GM19043 (cell line): ENCODE data around the gene SPATA12.
A peak's percentile ranks its signal among the peaks of the same experiment; 100 is the strongest.

Source experiments
- ATAC-seq: cut with Tn5 transposase; IDR thresholded peaks from one replicate; pipeline ENCODE4 v1.9.1; 2021; ENCODE audit warnings: low read depth; ENCODE audit not compliant: unreplicated experiment

SPATA12 gene

DNA sequence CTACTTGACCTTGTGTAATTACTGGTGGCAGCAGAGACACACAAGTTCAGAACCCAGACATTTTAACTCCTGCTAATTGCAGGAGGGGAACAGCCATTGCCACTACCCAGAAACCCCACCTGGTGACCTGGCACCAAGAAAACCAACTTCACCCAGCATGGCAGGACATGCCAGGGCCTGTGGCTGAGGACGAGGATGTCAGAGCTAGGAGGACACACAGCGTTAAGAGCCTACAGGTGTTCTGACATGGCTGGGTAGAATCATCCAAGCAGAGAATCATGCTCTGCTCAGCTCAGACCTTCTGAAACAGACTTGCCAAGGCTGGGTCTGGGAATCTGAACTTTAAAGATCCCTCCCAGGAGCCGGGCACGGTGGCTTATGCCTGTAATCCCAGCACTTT is 11.7 kb upstream of the SPATA12 start:
- no peak for ATAC-seq

- ATAC-seq, result no peak
Observed at GRCh38 chr3:57052662-57053061, 7.8 kb upstream of the SPATA12 start.

GRCh38 chr3:57053122-57053521 is 7.3 kb upstream of the SPATA12 start:
- no peak for ATAC-seq

DNA sequence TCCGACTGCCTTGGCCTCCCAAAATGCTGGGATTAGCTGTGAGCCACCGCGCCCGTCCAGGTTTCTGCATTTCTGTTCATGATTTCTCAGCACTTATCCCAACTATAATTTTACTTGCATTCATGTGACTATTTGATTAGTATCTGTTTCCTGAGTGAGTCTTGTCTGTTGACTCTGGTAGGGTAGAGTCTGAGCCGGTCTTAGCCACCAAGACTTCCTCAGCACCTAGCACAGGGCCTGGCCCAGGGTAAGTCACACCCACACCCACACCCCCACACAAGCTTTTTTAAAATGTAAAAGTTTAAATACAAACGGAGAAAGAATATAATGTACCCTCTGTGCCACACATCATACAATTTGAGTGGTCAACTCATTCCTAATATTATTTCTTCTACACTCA is 3.1 kb upstream of the SPATA12 start:
- ATAC-seq, result no peak

DNA sequence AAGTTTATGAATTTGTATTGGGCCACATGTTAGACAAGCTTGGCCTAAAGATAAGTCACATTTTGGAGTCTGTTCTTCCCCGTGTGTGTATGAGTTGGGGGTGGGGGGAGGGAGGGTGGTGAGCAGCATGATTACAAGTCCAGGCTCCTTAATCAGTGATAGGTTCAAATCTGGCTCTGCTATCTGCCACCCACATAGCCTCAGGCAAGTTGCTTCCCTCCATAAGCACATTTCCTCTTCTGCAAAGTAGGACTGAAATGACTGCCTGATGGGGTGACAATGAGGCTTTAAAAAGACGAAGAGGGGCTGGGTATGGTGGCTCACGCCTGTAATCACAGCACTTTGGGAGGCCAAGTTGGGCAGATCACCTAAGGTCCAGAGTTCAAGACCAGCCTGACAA is 1.1 kb upstream of the SPATA12 start:
- no peak for ATAC-seq

GRCh38 chr3:57061556-57061955 is 1.1 kb downstream of the SPATA12 start:
- no peak for ATAC-seq

DNA sequence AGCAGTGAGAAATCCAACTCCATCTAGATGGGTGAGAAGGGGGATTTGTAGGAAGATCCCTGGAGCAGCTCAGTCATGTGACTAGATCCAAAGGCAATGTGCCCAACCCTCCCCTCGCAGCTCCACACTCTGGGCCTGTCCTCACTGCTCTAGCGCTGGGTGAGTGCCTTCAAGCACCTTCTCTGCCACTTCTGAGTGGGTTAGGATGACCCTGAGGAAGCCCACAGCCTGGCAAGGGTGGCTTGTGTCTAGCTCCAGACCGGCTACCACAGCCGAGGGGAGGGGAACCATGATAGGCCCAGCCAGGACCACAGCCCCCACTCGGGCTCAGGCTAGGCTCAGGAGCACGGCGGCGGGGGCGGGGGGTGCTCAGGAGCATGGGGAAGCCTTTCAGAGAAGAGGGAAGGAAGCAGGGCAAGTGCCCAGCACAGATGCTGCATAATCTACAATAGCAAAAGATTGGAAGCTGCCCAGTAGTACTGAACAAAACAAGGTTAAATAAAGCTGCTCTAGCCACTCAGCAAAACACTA is 1.7 kb downstream of the SPATA12 start:
- no peak for ATAC-seq

GRCh38 chr3:57063032-57063431 is 2.6 kb downstream of the SPATA12 start:
- ATAC-seq, result no peak

- no peak for ATAC-seq
Observed at GRCh38 chr3:57064001-57064400, 3.5 kb downstream of the SPATA12 start.

DNA sequence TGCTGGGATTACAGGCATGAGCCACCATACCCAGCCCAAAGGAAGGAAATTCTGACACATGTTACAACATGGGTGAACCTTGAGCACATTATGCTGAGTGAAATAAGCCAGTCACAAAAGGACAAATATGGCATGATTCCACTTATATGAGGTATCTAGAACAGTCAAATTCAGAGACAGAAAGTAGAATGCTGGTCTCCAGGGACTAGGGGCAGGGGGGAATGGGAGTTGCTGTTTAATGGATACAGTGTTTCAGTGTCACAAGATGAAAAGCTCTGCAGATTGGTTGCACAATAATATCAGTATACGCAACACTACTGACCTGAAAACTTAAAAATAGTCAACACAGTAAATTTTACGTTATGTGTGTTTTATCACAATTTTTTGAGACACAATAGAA is 4.1 kb downstream of the SPATA12 start:
- no peak for ATAC-seq

- no peak for ATAC-seq
Observed at GRCh38 chr3:57065588-57065987, 5.1 kb downstream of the SPATA12 start.

DNA sequence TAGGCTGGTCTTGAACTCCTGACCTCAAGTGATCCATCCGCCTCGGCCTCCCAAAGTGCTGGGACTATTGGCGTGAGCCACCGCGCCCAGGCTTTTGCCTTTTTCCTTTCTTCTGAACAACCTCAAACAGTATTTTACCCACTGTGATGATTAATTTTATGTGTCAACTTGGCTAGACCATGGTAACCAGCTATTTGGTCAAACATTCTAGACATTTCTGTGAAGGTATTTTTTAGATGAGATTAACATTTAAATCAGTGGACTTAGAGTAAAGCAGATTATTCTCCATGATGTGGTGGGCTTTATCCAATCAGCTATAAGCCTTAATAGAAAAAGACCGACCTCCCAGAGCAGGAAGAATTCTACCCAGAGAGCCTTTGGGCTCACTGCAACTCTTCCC is 6.0 kb downstream of the SPATA12 start:
- no peak for ATAC-seq

DNA sequence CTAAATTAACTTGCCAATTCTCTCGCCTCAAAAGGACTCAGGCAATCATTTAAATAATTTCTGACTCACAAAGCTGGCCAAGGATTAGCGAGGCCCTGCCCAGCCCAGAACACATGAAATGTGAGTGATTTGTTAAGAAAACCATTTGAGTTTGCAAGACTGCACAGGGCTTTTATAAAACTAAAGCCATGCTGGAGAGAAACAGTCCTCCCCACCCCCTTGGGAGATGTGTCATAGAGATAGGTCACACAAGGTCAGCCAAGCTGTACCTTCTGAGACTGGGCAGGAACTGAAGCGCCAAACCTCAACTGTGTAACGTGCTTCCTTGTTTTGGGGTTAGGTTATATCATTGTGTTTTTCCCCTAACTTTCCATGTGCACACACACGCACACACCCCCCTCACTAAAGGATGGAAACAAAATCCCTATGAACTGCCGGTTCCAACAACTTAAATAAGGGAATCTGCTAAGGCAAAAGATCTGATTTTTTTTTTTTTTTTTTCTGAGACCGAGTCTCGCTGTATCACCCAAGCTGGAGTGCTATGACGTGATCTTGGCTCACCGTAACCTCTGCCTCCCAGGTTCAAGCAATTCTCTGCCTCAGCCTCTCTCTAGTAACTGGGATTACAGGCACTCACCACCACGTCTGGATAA is 8.1 kb downstream of the SPATA12 start:
- peak; percentile 98 for ATAC-seq

- ATAC-seq, result no peak
Observed at GRCh38 chr3:57069503-57069902, 9.0 kb downstream of the SPATA12 start.

GRCh38 chr3:57073628-57074027 is 13.2 kb downstream of the SPATA12 start:
- no peak for ATAC-seq

DNA sequence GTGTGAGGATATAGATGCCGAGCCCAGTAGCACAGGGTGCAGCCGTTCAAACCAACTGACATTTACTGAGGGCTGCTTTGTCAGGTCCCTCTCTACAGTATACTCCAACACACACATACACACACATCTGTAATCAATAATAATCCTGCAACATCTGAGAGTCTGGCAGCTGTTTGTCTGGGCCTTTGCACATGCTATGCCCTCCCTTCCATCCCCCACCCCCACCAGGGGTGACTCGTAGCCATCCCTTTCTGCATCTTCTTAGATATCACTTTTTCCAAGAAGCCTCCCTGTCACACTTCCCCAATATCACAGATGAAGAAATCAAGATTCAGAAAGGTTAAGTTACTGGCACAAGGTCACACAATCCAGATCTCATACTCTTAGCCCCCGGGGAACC is 13.7 kb downstream of the SPATA12 start:
- no peak for ATAC-seq

DNA sequence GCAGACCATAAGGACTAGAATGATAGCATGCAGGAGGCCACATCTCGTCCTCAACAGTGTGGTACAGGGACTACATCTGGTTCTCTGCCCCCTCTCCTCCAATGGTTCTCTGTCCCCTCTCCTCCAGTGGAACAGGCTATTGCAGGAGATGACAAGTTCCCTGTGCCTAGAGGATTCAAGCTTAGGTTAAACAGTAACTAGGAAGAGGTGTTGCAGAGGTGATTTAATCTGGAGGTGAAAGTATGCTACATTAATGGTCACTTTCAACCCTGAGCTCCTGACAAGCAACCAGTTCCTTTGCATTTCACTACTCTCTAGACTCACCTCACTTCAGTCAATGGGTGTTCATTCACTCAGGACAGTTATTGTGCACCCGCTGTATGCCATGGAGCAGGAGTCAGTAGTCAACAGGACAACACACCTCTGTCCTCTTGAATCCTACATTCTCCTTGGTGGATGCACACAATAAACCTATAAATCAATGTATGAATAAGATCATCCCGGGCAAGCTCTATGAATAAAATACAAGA is 16.0 kb downstream of the SPATA12 start:
- ATAC-seq, result no peak

GRCh38 chr3:57077630-57078343 is 17.3 kb downstream of the SPATA12 start:
- no peak for ATAC-seq

DNA sequence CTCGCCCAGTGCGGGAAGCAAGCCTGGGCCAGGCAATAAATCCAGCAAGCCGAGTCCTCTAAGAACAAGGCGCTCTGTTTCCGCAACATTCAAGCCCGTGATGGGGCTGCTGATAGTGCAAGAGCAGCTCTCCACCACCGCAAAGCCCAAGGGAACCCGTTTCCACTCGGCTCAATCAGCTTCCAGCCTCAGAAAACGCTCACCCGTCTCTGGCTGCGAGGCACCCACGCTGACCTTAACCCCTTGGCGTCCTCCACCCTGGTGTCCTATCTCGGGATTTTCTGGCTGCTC is 17.8 kb downstream of the SPATA12 start:
- no peak for ATAC-seq

GRCh38 chr3:57078635-57079473 is 18.4 kb downstream of the SPATA12 start:
- no peak for ATAC-seq

GRCh38 chr3:57079474-57079831 is 19.0 kb downstream of the SPATA12 start:
- no peak for ATAC-seq
